ENCODE data around the gene RTBDN.
A peak's percentile ranks its signal among the peaks of the same experiment; 100 is the strongest.

The RTBDN gene

GRCh38 chr19:12806242-12807081, 27.9 kb downstream of the RTBDN start, which contains the start of gene RNASEH2A:
RNASEH2A (plus strand) TSS chr19:12806584; CDS start chr19:12806674, 90 bp downstream.
- DNase-seq (ENCODE audit: low read depth), result peak; percentile 88
- H3K4me3 ChIP-seq (ENCODE audit: low read length), result peak within 1 kb of the TSS; percentile 79

DNA sequence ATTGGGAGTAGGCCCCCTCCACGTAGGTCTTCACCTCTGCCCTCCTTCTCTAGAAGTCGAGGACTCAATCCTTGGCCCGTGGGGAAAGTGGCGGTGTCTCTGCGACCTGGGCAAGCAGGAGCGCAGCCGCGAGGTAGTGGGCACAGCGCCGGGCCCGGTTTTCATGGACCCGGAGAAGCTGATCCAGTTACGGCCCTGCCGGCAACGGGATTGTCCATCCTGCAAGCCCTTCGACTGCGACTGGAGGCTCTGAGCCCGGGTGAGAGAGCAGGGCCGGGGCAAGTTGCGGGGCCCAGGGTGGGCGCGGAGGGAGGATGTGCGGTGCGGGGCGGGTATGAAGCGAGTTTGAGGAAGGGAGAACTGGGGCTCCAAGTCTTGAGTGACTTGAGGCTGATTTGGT, 30.3 kb downstream of the RTBDN start:
- TF ChIP-seq, protein P1, sequence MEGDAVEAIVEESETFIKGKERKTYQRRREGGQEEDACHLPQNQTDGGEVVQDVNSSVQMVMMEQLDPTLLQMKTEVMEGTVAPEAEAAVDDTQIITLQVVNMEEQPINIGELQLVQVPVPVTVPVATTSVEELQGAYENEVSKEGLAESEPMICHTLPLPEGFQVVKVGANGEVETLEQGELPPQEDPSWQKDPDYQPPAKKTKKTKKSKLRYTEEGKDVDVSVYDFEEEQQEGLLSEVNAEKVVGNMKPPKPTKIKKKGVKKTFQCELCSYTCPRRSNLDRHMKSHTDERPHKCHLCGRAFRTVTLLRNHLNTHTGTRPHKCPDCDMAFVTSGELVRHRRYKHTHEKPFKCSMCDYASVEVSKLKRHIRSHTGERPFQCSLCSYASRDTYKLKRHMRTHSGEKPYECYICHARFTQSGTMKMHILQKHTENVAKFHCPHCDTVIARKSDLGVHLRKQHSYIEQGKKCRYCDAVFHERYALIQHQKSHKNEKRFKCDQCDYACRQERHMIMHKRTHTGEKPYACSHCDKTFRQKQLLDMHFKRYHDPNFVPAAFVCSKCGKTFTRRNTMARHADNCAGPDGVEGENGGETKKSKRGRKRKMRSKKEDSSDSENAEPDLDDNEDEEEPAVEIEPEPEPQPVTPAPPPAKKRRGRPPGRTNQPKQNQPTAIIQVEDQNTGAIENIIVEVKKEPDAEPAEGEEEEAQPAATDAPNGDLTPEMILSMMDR (conservative IDR thresholded peaks at IDR 0.05; ENCODE audit: low read length), result no peak
- DNase-seq (ENCODE audit: low read depth), result no peak
- no peak overlapping the region for H3K4me3 ChIP-seq (ENCODE audit: low read length)

More at GRCh38 chr19:12806242-12807081, 27.9 kb downstream of the RTBDN start, which contains the start of gene RNASEH2A:
- TF ChIP-seq, protein P1 (conservative IDR thresholded peaks at IDR 0.05; ENCODE audit: low read length), result no peak

DNA sequence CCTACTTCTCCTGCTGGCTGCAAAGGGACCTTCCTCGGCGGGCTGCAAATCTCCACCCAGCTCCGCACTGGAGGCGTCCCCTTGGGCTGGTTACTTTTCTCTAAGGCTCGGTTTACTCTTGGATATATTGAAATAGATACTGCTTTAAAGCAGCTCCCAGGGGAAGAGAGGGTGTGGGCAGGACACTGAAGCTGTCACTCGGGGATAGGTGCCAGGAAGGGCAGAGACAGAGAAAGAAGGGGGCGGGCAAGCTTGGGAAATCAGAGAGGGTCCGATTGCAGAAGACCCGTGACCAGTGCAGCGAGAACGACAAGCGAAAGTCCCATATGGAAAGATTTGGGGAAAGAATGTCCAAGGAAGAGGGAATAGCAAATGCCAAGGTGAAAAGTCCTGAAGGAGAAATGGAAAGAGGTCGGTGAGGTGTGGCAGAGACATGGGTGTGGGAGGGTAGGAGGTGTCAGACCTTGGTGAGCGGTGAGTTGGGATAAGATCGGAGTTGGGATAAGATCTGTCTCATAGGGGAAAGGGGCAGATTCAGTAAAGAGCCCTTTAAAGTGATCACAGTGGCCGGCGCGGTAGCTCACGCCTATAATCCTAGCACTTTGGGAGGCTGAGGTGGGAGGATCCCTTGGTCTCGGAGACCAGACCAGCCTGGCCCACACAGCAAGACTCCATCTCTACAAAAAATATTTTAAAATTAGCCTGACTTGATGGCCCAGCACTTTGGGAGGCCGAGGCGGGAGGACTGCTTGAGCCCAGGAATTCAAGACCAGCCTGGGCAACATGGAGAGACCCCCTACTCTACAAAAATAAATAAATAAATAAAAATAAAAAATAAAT, 31.9 kb downstream of the RTBDN start:
- H3K4me3 ChIP-seq (ENCODE audit: low read length), result peak overlapping the region; percentile 86
- TF ChIP-seq, protein P1 (conservative IDR thresholded peaks at IDR 0.05; ENCODE audit: low read length), result no peak
- DNase-seq (ENCODE audit: low read depth), result no peak

- DNase-seq (ENCODE audit: low read depth), result peak; percentile 63
- TF ChIP-seq, protein P1 (conservative IDR thresholded peaks at IDR 0.05; ENCODE audit: low read length), result no peak
- H3K4me3 ChIP-seq (ENCODE audit: low read length), result peak within 1 kb of the TSS; percentile 86
Observed at GRCh38 chr19:12801466-12802266, 32.7 kb downstream of the RTBDN start, which contains the start of the genes PRDX2 and THSD8. PRDX2 (minus strand) TSS chr19:12801800; CDS start chr19:12801261, 539 bp downstream. THSD8 (plus strand) TSS chr19:12802069; CDS start chr19:12802072, 3 bp downstream.

- peak overlapping the region; percentile 86 for H3K4me3 ChIP-seq (ENCODE audit: low read length)
- no peak for DNase-seq (ENCODE audit: low read depth)
- TF ChIP-seq, protein P1 (conservative IDR thresholded peaks at IDR 0.05; ENCODE audit: low read length), result no peak
Observed at GRCh38 chr19:12800923-12801465, 33.4 kb downstream of the RTBDN start.

GRCh38 chr19:12800466-12800770, 34.0 kb downstream of the RTBDN start:
- no peak for DNase-seq (ENCODE audit: low read depth)
- peak overlapping the region; percentile 86 for H3K4me3 ChIP-seq (ENCODE audit: low read length)
- TF ChIP-seq, protein P1 (conservative IDR thresholded peaks at IDR 0.05; ENCODE audit: low read length), result no peak

Data from AG10803 (cell line).